Keratinocyte (primary cell): ENCODE results near the gene SMAD3. TPM values are rescaled to one million over a fixed set of nuclear protein-coding genes. Genes with fewer than 3 reads are reported as not detected.

Experiments used
- DNase-seq: peaks from one replicate; pipeline ENCODE4 v3.0.0-alpha.2; 2011; ENCODE audit warnings: low read depth, missing footprints, low spot score
- FAIRE-seq: peaks from 2 replicates; lab custom pipeline; 2011; peaks lifted over from hg19 to GRCh38; lab: Jason Lieb, UNC
- H2AFZ ChIP-seq: 2 replicates; pipeline ENCODE4 v1.6.0; 2012; ENCODE audit warnings: low read length, control low read depth, inconsistent platforms; ENCODE audit not compliant: control insufficient read depth
- H3K27ac ChIP-seq: 2 replicates; pipeline ENCODE4 v1.5.1; 2011; ENCODE audit warnings: low read length; ENCODE audit not compliant: control insufficient read depth, insufficient read depth
- H3K27me3 ChIP-seq: 3 replicates; pipeline ENCODE4 v1.6.0; 2011; ENCODE audit warnings: low read length; ENCODE audit not compliant: control insufficient read depth, insufficient read depth; ENCODE audit errors: extremely low read depth
- H3K36me3 ChIP-seq, 2 experiments: 2 replicates in 1 of 2; 3 replicates in 1 of 2; pipeline ENCODE4 v1.5.1; 2011; ENCODE audit warnings: low read length in 2 of 2, mild to moderate bottlenecking in 1 of 2; ENCODE audit not compliant: control insufficient read depth in 2 of 2, insufficient read depth in 2 of 2; ENCODE audit errors: extremely low read depth in 1 of 2
- H3K4me1 ChIP-seq: 3 replicates; pipeline ENCODE4 v1.5.1; 2011; ENCODE audit warnings: low read length; ENCODE audit not compliant: control insufficient read depth, insufficient read depth; ENCODE audit errors: extremely low read depth
- H3K4me2 ChIP-seq: 3 replicates; pipeline ENCODE4 v1.6.0; 2011; ENCODE audit warnings: low read depth, low read length; ENCODE audit not compliant: control insufficient read depth, insufficient read depth; ENCODE audit errors: extremely low read depth
- H3K4me3 ChIP-seq, 3 experiments: fragments of 200-600 bp in 1 of 3; sonication (generic) in 1 of 3; 2 replicates in 2 of 3; 3 replicates in 1 of 3; pipeline ENCODE4 v1.5.1; 2011 to 2016; ENCODE audit warnings: low read length in 3 of 3, mild to moderate bottlenecking in 3 of 3, control low read depth in 2 of 3, inconsistent platforms in 1 of 3, low read depth in 1 of 3, mixed read lengths in 1 of 3, mixed run types in 1 of 3, moderate library complexity in 1 of 3; ENCODE audit not compliant: control insufficient read depth in 2 of 3, insufficient read depth in 2 of 3; ENCODE audit errors: extremely low read depth in 1 of 3
- H3K79me2 ChIP-seq: 2 replicates; pipeline ENCODE4 v1.6.0; 2012; ENCODE audit warnings: low read length; ENCODE audit not compliant: control insufficient read depth, insufficient read depth
- H3K9ac ChIP-seq: 3 replicates; pipeline ENCODE4 v1.6.0; 2011; ENCODE audit warnings: low read length; ENCODE audit not compliant: control insufficient read depth, insufficient read depth; ENCODE audit errors: extremely low read depth
- H3K9me1 ChIP-seq: 3 replicates; pipeline ENCODE4 v1.6.0; 2011; ENCODE audit warnings: low read length; ENCODE audit not compliant: control insufficient read depth, insufficient read depth; ENCODE audit errors: extremely low read depth
- H3K9me3 ChIP-seq: 2 replicates; pipeline ENCODE4 v1.5.1; 2012; ENCODE audit warnings: low read depth, low read length; ENCODE audit not compliant: control insufficient read depth
- H4K20me1 ChIP-seq: 3 replicates; pipeline ENCODE4 v1.6.0; 2011; ENCODE audit warnings: low read length; ENCODE audit not compliant: control insufficient read depth, insufficient read depth; ENCODE audit errors: extremely low read depth
- EZH2 ChIP-seq: IDR thresholded peaks from one replicate; pipeline ENCODE4 v1.6.1; 2012; ENCODE audit warnings: inconsistent platforms, mild to moderate bottlenecking, low read length, moderate library complexity
- dilution Hi-C: fragments of 300-500 bp; cut with MboI; formaldehyde crosslinking; loops from one replicate; pipeline ENCODE4 v1.7.0; 2020; ENCODE audit warnings: low sequenced_read_pairs; ENCODE audit not compliant: extremely low pct_ligation_motif_present
- polyA plus RNA-seq, 5 experiments: library from polyadenylated mRNA; depleted of rRNA in 3 of 5; stranded (reverse) in 3 of 5; stranded (forward) in 1 of 5; unstranded in 1 of 5; fragments of >200 nt; gene quantifications; 1 replicate in 1 of 5; 2 replicates in 3 of 5; 3 replicates in 1 of 5; pipeline versions ENCODE4 v1.2.1 to v1.2.3, GENCODE V29; 2011 to 2012; ENCODE audit warnings: missing spikeins in 2 of 5, low read depth in 1 of 5, low replicate concordance in 1 of 5
- TF ChIP-seq, protein P1 (sequence below), 3 experiments: IDR thresholded peaks in 1 of 3; conservative IDR thresholded peaks in 1 of 3; optimal IDR thresholded peaks in 1 of 3; 2 replicates in 2 of 3; 3 replicates in 1 of 3; pipeline versions ENCODE3 to v1.5.1; 2011; ENCODE audit warnings: low read length in 3 of 3, mild to moderate bottlenecking in 3 of 3, moderate library complexity in 2 of 3, control low read depth in 1 of 3, inconsistent platforms in 1 of 3; ENCODE audit not compliant: insufficient read depth in 2 of 3; ENCODE audit errors: extremely low read depth in 1 of 3

The SMAD3 gene
- polyA plus RNA-seq, 1 donor (not counting 4 experiments of a cell fraction or from before 2014, with no cell fraction given) = 33.7 TPM

DNA sequence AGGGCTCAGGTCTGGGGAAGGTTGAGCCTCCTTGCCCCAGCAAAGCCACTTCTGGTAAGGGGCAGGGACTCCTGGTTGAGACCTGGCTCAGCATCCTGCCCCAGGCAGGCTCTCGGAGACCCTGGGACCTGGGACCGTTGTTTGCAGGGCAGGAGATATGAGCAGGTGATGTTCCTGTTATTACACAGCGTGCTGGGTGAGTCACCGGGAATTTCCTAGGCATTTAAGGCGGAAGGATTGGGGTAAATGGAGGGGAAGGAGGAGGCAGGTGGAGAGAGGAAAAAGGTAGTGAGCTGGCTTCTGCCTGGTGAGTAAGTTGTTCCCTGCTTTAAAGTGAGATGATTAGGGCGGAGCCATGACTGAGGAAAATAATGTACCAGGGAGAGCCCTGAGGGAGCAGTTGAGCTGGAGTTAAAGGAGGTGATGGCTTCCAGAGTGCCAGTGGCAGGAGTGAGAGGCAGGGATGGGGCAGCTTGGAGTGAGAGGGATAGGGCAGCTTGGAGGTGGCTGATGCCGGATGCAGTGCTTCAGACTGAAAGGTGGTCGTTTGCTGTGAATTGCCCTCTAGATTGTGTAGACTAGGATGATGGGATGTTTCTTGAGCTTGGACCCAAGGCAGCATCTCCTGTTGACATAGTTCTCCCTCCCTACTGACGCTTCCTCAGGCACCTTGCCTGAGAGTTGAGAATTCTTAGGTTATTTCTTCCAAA lies 109.6 kb downstream of the SMAD3 start:
- dilution Hi-C loops = no loop called here
- DNase-seq = peak; percentile 95

DNA sequence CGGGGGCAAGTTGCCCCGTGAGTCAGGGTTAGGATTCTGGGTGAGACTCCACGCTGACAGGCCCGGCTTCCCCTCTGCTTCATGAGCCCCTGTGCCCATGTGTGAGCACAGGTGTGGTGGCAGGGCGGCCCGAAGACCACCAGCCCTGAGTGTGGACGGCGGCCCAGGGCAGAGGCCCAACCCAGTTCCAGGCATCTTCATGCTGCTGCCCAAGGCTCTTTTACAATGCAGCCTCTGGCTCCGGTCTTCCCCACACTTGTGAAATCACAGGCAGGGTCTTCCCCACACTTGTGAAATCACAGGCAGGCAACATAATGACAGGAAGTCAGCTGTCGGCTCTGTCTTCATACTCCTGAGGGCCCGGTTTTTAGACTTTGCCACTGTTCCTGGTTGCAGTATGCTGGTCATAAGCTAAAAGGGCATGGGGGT lies 110.3 kb downstream of the SMAD3 start:
- H3K27me3 ChIP-seq = no peaks in the 10 kb centered on the region
- dilution Hi-C loops = no loop called here
- no peaks in the 10 kb centered on the region for H3K9me3 ChIP-seq
- peak overlapping the region; percentile 12 for H3K4me2 ChIP-seq
- DNase-seq = no peak
- H3K4me1 ChIP-seq = peaks cover 55% of the 10 kb centered on the region
- no peak for TF ChIP-seq EZH2
- TF ChIP-seq, protein P1, sequence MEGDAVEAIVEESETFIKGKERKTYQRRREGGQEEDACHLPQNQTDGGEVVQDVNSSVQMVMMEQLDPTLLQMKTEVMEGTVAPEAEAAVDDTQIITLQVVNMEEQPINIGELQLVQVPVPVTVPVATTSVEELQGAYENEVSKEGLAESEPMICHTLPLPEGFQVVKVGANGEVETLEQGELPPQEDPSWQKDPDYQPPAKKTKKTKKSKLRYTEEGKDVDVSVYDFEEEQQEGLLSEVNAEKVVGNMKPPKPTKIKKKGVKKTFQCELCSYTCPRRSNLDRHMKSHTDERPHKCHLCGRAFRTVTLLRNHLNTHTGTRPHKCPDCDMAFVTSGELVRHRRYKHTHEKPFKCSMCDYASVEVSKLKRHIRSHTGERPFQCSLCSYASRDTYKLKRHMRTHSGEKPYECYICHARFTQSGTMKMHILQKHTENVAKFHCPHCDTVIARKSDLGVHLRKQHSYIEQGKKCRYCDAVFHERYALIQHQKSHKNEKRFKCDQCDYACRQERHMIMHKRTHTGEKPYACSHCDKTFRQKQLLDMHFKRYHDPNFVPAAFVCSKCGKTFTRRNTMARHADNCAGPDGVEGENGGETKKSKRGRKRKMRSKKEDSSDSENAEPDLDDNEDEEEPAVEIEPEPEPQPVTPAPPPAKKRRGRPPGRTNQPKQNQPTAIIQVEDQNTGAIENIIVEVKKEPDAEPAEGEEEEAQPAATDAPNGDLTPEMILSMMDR (optimal IDR thresholded peaks at IDR 0.05 in 1 of 3, IDR thresholded peaks at IDR 0.05 in 1 of 3, conservative IDR thresholded peaks at IDR 0.05 in 1 of 3; ENCODE audit: extremely low read depth in 1 of 3, insufficient read depth in 2 of 3, low read length in 3 of 3) = no peak
- H3K9ac ChIP-seq = peak overlapping the region; percentile 53
- peak overlapping the region; percentile 79 for H3K27ac ChIP-seq
- H3K36me3 ChIP-seq = peaks cover 28 to 63% of the 10 kb centered on the region in 2 experiments
- H2AFZ ChIP-seq = no peak overlapping the region
- H3K9me1 ChIP-seq = peaks cover 1% of the 10 kb centered on the region
- no peak for FAIRE-seq
- H4K20me1 ChIP-seq = no peaks in the 10 kb centered on the region
- peaks cover 25% of the 10 kb centered on the region for H3K79me2 ChIP-seq
- H3K4me3 ChIP-seq = no peak overlapping the region

More for the DNA sequence above, 109.6 kb downstream of the SMAD3 start:
- H3K9me3 ChIP-seq = no peaks in the 10 kb centered on the region
- TF ChIP-seq, protein P1 (optimal IDR thresholded peaks at IDR 0.05 in 1 of 3, IDR thresholded peaks at IDR 0.05 in 1 of 3, conservative IDR thresholded peaks at IDR 0.05 in 1 of 3; ENCODE audit: extremely low read depth in 1 of 3, insufficient read depth in 2 of 3, low read length in 3 of 3) = peak in 1 of 3 experiments; percentile 5
- TF ChIP-seq EZH2 = no peak
- peak overlapping the region; percentile 79 for H3K27ac ChIP-seq
- peaks cover 55% of the 10 kb centered on the region for H3K4me1 ChIP-seq
- FAIRE-seq = peak; percentile 92
- H3K4me2 ChIP-seq = peak overlapping the region; percentile 50
- peaks cover 29% of the 10 kb centered on the region for H3K79me2 ChIP-seq
- no peaks in the 10 kb centered on the region for H4K20me1 ChIP-seq
- peaks cover 3% of the 10 kb centered on the region for H3K9me1 ChIP-seq
- H3K4me3 ChIP-seq = peak overlapping the region in 1 of 3 experiments; percentile 37
- H2AFZ ChIP-seq = no peak overlapping the region
- peak overlapping the region; percentile 54 for H3K9ac ChIP-seq
- no peaks in the 10 kb centered on the region for H3K27me3 ChIP-seq
- H3K36me3 ChIP-seq = peaks cover 29 to 62% of the 10 kb centered on the region in 2 experiments
